ENCODE data around the gene S100A13. TPM values are rescaled to one million over a fixed set of nuclear protein-coding genes. Genes with fewer than 3 reads are reported as not detected.
A peak's percentile ranks its signal among the peaks of the same experiment; 100 is the strongest.

Gene S100A13
- total RNA-seq (2021; ENCODE audit: unreplicated experiment) = 111 TPM
- 218 TPM for polyA plus RNA-seq (2012; ENCODE audit: insufficient read length)
- percentile 67 among the genes with signal in this experiment for Bru-seq, nascent RNA
- BruChase-seq, experiment 1, labeled RNA remaining after a 2-hour chase = percentile 57 among the genes with signal in this experiment
- percentile 61 among the genes with signal in this experiment for BruChase-seq, experiment 2, labeled RNA remaining after a 6-hour chase
- long read RNA-seq, transcript S100A13-203 (3 exons, 579 nt) = major isoform, 6 of 89 reads
- long read RNA-seq, partial matches to known transcripts = 82 of 89 reads
- long read RNA-seq, other reads (novel, unspliced or antisense) = 0 of 89 reads

GRCh38 chr1:153626904-153627714, at the start of gene S100A13:
Gene S100A13, minus strand, starts transcription at chr1:153627505. Its CDS starts 1,033 bp downstream, at chr1:153626472.
- in situ Hi-C loops (cut with HindIII; ENCODE audit: low pct_unique_long_range_greater_than_20kb, low sequenced_read_pairs) (no loop called here), intact Hi-C loops (cut with micrococcal nuclease; ENCODE audit: unreplicated experiment) (no loop called here)
- H3K4me3 ChIP-seq (ENCODE audit: low read depth in 2 of 2, low read length in 2 of 2) = peak within 1 kb of the TSS; percentile 53 to 79
- peak within 1 kb of the TSS; percentile 92 for H3K27ac ChIP-seq (ENCODE audit: low read length)
- H3K27me3 ChIP-seq (ENCODE audit: control insufficient read depth, insufficient read depth, low read length) = no peaks in the 10 kb centered on the region
- no peaks in the 10 kb centered on the region for H3K36me3 ChIP-seq (ENCODE audit: control insufficient read depth, insufficient read depth, low read length)
- DNase-seq (ENCODE audit: low read depth, low spot score) (no peak), ATAC-seq (peak; percentile 84)
- CTCF ChIA-PET = interaction anchor here (0.5 to 1.5 kb wide), 7 partner anchors 9 to 149 kb away, joined by 3 to 12 read pairs (median 4); no protein-coding TSS in a partner anchor
- peaks cover 34% of the 10 kb centered on the region for H3K4me1 ChIP-seq (ENCODE audit: control insufficient read depth, insufficient read depth, low read length)
- H3K9me3 ChIP-seq (ENCODE audit: control insufficient read depth, insufficient read depth, low read depth, low read length) = no peaks in the 10 kb centered on the region
- BruUV-seq (replicated peaks) = no TSS peak
- POLR2A ChIA-PET = interaction anchor here (0.6 to 1.3 kb wide), 8 partner anchors 8 to 632 kb away, joined by 3 to 8 read pairs (median 3); partner anchors contain the start of gene S100A16
- TF ChIP-seq CTCF (IDR thresholded peaks at IDR 0.05) (peak; percentile 84; the same call in 1 of the 2 replicates), TCF7L2 (IDR thresholded peaks at IDR 0.05; ENCODE audit: low read depth, low read length) (no peak), REST (IDR thresholded peaks at IDR 0.05; ENCODE audit: insufficient read depth in 1 of 2, low read depth in 2 of 2, low read length in 1 of 2) (no peak), POLR2AphosphoS5 (IDR thresholded peaks at IDR 0.05; ENCODE audit: low read depth, low read length) (peak; percentile 66), SIN3A (IDR thresholded peaks at IDR 0.05; ENCODE audit: borderline replicate concordance, insufficient read depth, low read depth, low read length) (no peak)

GRCh38 chr1:153673511-153673910, 46.2 kb upstream of the S100A13 start:
- intact Hi-C loops (cut with micrococcal nuclease; ENCODE audit: unreplicated experiment) (no loop called here), in situ Hi-C loops (cut with HindIII; ENCODE audit: low pct_unique_long_range_greater_than_20kb, low sequenced_read_pairs) (no loop called here)
- CTCF ChIA-PET = interaction anchor here (0.7 kb wide), 1 partner anchor 144 kb away, joined by 3 read pairs; no protein-coding TSS in a partner anchor
- H3K27ac ChIP-seq (ENCODE audit: low read length) = no peak overlapping the region
- DNase-seq (ENCODE audit: low read depth, low spot score) (no peak), ATAC-seq (no peak)
- peaks cover 6% of the 10 kb centered on the region for H3K36me3 ChIP-seq (ENCODE audit: control insufficient read depth, insufficient read depth, low read length)
- peaks cover 20% of the 10 kb centered on the region for H3K4me1 ChIP-seq (ENCODE audit: control insufficient read depth, insufficient read depth, low read length)
- TF ChIP-seq SIN3A (IDR thresholded peaks at IDR 0.05; ENCODE audit: borderline replicate concordance, insufficient read depth, low read depth, low read length) (no peak), POLR2AphosphoS5 (IDR thresholded peaks at IDR 0.05; ENCODE audit: low read depth, low read length) (no peak), TCF7L2 (IDR thresholded peaks at IDR 0.05; ENCODE audit: low read depth, low read length) (no peak), CTCF (IDR thresholded peaks at IDR 0.05) (no peak), REST (IDR thresholded peaks at IDR 0.05; ENCODE audit: insufficient read depth in 1 of 2, low read depth in 2 of 2, low read length in 1 of 2) (no peak)
- H3K27me3 ChIP-seq (ENCODE audit: control insufficient read depth, insufficient read depth, low read length) = peaks cover 2% of the 10 kb centered on the region; the same call in 1 of the 2 replicates
- H3K9me3 ChIP-seq (ENCODE audit: control insufficient read depth, insufficient read depth, low read depth, low read length) = no peaks in the 10 kb centered on the region
- BruUV-seq (replicated peaks) = no TSS peak
- no peak overlapping the region for H3K4me3 ChIP-seq (ENCODE audit: low read depth in 2 of 2, low read length in 2 of 2)
- POLR2A ChIA-PET = interaction anchor here (0.6 kb wide), 2 partner anchors 19 to 162 kb away, joined by 4 to 10 read pairs; no protein-coding TSS in a partner anchor

Measured in Panc1 (cell line).